Measurements from ENCODE around the gene PLA2G4B.

GRCh38 chr15:41817327-41817726 lies 21.3 kb upstream of the PLA2G4B start:
- TF ChIP-seq CTCF (IDR thresholded peaks at IDR 0.05; ENCODE audit: low read depth, low read length): no peak
- no peak for TF ChIP-seq EZH2phosphoT487 (IDR thresholded peaks at IDR 0.05; ENCODE audit: low read depth)
